ENCODE data around the gene DSCAML1. TPM values are rescaled to one million over a fixed set of nuclear protein-coding genes. Genes with fewer than 3 reads are reported as not detected.

DSCAML1 gene
- total and polyA plus RNA-seq, 4 donors, result 0.18 to 1.5 (median 1.1) TPM

DNA sequence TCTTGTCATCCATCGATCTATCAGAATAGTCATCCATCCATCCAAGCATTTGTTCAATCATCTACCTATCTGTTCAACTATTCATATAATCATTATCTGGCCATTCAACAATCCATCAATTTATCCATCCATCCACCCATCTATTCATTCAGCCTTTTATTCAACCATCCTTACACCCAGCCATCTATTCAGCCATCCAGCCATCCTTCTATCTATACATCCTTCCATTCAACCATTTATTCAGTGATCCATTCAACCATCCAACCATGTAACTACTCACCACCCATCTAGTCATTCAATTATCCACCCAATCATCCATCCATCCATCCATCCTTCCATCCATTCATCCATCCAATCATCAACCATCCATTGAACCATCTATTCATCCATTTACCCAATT lies 362.5 kb downstream of the DSCAML1 start:
- no peaks in the 10 kb centered on the region for H3K4me1 ChIP-seq (ENCODE audit: control insufficient read depth in 5 of 5, insufficient read depth in 5 of 5, low read length in 5 of 5)
- H3K27me3 ChIP-seq (ENCODE audit: control insufficient read depth in 3 of 3, insufficient read depth in 3 of 3, low read length in 2 of 3), result peaks cover 0 to 10% (median 0%) of the 10 kb centered on the region in 3 donors
- no peak overlapping the region for H3K9ac ChIP-seq (ENCODE audit: insufficient read depth in 1 of 2, low read length in 2 of 2)
- H3K9me3 ChIP-seq (ENCODE audit: control insufficient read depth in 4 of 4, insufficient read depth in 3 of 4, low read length in 3 of 4), result peaks cover 0 to 4% (median 0%) of the 10 kb centered on the region in 4 donors
- H3K36me3 ChIP-seq (ENCODE audit: control insufficient read depth in 4 of 4, insufficient read depth in 4 of 4, low read length in 4 of 4), result peaks cover 0 to 2% (median 0%) of the 10 kb centered on the region in 4 donors
- 90 to 95% methylated on average over 1 of the region's 1 CpG for WGBS, 2 donors
- DNase-seq (no peak), ATAC-seq (ENCODE audit: insufficient read depth, low FRiP score) (no peak)
- no peak overlapping the region for H3K4me3 ChIP-seq
- H3K27ac ChIP-seq (ENCODE audit: low read depth in 1 of 2, low read length in 1 of 2), result no peak overlapping the region
- TF ChIP-seq, protein P1, sequence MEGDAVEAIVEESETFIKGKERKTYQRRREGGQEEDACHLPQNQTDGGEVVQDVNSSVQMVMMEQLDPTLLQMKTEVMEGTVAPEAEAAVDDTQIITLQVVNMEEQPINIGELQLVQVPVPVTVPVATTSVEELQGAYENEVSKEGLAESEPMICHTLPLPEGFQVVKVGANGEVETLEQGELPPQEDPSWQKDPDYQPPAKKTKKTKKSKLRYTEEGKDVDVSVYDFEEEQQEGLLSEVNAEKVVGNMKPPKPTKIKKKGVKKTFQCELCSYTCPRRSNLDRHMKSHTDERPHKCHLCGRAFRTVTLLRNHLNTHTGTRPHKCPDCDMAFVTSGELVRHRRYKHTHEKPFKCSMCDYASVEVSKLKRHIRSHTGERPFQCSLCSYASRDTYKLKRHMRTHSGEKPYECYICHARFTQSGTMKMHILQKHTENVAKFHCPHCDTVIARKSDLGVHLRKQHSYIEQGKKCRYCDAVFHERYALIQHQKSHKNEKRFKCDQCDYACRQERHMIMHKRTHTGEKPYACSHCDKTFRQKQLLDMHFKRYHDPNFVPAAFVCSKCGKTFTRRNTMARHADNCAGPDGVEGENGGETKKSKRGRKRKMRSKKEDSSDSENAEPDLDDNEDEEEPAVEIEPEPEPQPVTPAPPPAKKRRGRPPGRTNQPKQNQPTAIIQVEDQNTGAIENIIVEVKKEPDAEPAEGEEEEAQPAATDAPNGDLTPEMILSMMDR (IDR thresholded peaks at IDR 0.05; ENCODE audit: control extremely low read depth, extremely low read depth), result no peak

DNA sequence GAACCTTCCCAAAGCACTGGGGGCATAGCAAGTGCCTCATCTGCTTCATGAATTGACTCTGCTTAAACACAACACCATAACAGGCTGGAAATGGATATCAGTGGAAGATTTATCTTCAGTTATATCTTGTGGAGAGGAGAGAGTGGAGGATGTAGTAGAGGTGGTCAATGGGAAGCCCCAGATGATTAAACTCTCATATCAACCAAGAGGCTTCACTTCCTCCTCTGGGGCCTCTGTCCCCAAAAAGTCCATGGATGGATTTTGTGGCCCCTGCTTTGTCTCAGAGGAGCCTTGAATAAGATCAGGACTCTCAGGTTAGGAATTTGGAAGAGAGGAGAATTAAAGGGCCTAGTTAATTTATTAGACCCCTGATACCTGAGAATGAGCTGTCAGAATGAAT lies 363.3 kb downstream of the DSCAML1 start:
- Histone ChIP-seq H3K4me3 (no peak overlapping the region), H3K36me3 (ENCODE audit: control insufficient read depth in 4 of 4, insufficient read depth in 4 of 4, low read length in 4 of 4) (peaks cover 0 to 2% (median 0%) of the 10 kb centered on the region in 4 donors), H3K27me3 (ENCODE audit: control insufficient read depth in 3 of 3, insufficient read depth in 3 of 3, low read length in 2 of 3) (peaks cover 0 to 10% (median 0%) of the 10 kb centered on the region in 3 donors), H3K27ac (ENCODE audit: low read depth in 1 of 2, low read length in 1 of 2) (no peak overlapping the region), H3K9me3 (ENCODE audit: control insufficient read depth in 4 of 4, insufficient read depth in 3 of 4, low read length in 3 of 4) (peaks cover 0 to 4% (median 0%) of the 10 kb centered on the region in 4 donors), H3K4me1 (ENCODE audit: control insufficient read depth in 5 of 5, insufficient read depth in 5 of 5, low read length in 5 of 5) (no peaks in the 10 kb centered on the region), H3K9ac (ENCODE audit: insufficient read depth in 1 of 2, low read length in 2 of 2) (no peak overlapping the region)
- DNase-seq (no peak), ATAC-seq (ENCODE audit: insufficient read depth, low FRiP score) (no peak)
- TF ChIP-seq, protein P1 (IDR thresholded peaks at IDR 0.05; ENCODE audit: control extremely low read depth, extremely low read depth), result no peak

DNA sequence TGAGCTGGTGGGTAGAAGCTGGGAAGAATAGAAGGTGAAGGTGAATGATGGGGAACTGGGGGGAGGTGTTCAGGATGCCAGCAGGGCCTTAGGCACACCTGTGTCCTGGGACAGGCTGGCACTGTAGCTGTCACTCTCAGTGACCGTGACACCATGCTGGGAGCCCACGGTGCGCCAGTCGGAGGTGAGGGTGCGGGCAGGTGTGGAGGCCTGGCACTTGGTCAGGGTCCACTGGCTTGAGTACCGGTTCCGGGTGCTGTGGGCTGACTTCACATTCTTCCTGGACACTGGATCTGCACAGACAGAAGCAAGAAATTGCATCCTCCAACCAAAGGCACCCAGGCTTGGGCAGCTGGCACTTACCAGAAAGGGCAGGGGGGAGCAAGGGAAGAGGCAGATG lies 365.6 kb downstream of the DSCAML1 start:
- Histone ChIP-seq H3K27me3 (ENCODE audit: control insufficient read depth in 3 of 3, insufficient read depth in 3 of 3, low read length in 2 of 3) (peaks cover 0 to 10% (median 0%) of the 10 kb centered on the region in 3 donors), H3K27ac (ENCODE audit: low read depth in 1 of 2, low read length in 1 of 2) (no peak overlapping the region), H3K9me3 (ENCODE audit: control insufficient read depth in 4 of 4, insufficient read depth in 3 of 4, low read length in 3 of 4) (no peaks in the 10 kb centered on the region), H3K9ac (ENCODE audit: insufficient read depth in 1 of 2, low read length in 2 of 2) (no peak overlapping the region), H3K4me3 (no peak overlapping the region), H3K36me3 (ENCODE audit: control insufficient read depth in 4 of 4, insufficient read depth in 4 of 4, low read length in 4 of 4) (peaks cover 0 to 2% (median 0%) of the 10 kb centered on the region in 4 donors), H3K4me1 (ENCODE audit: control insufficient read depth in 5 of 5, insufficient read depth in 5 of 5, low read length in 5 of 5) (no peaks in the 10 kb centered on the region)
- TF ChIP-seq, protein P1 (IDR thresholded peaks at IDR 0.05; ENCODE audit: control extremely low read depth, extremely low read depth), result no peak
- no peak for ATAC-seq (ENCODE audit: insufficient read depth, low FRiP score)
- WGBS, 2 donors, result 97 to 99% methylated on average over 7 of the region's 7 CpGs
- DNase-seq, result no peak
